Epithelial cell of prostate (primary cell): Measurements from ENCODE around the gene CEP85L.
A peak's percentile ranks its signal among the peaks of the same experiment; 100 is the strongest.

Experiments
- DNase-seq: peaks from one replicate; pipeline ENCODE4 v3.0.0-alpha.2; 2011; ENCODE audit warnings: low read depth, low spot score
- H3K27ac ChIP-seq: fragments of 450-650 bp; 2 replicates; pipeline ENCODE4 v1.5.1; 2017; ENCODE audit warnings: mild to moderate bottlenecking

Gene CEP85L

GRCh38 chr6:118511930-118512715 lies 139.3 kb downstream of the CEP85L start:
- DNase-seq, result no peak
- no peak overlapping the region for H3K27ac ChIP-seq

- no peak for DNase-seq
Observed at GRCh38 chr6:118509009-118509617, 142.3 kb downstream of the CEP85L start.

GRCh38 chr6:118507636-118508035 lies 143.8 kb downstream of the CEP85L start:
- no peak overlapping the region for H3K27ac ChIP-seq
- no peak for DNase-seq

More at GRCh38 chr6:118509009-118509617, 142.3 kb downstream of the CEP85L start:
- no peak overlapping the region for H3K27ac ChIP-seq

GRCh38 chr6:118506071-118506638 lies 145.2 kb downstream of the CEP85L start:
- DNase-seq, result no peak
- H3K27ac ChIP-seq, result no peak overlapping the region

- H3K27ac ChIP-seq, result no peak overlapping the region
- DNase-seq, result no peak
Observed at GRCh38 chr6:118505656-118506055, 145.7 kb downstream of the CEP85L start.

GRCh38 chr6:118504611-118505010 lies 146.8 kb downstream of the CEP85L start:
- DNase-seq, result no peak
- no peak overlapping the region for H3K27ac ChIP-seq

- DNase-seq, result no peak
- no peak overlapping the region for H3K27ac ChIP-seq
Observed at GRCh38 chr6:118502169-118502568, 149.2 kb downstream of the CEP85L start.

- no peak for DNase-seq
- no peak overlapping the region for H3K27ac ChIP-seq
Observed at GRCh38 chr6:118501765-118502164, 149.6 kb downstream of the CEP85L start.

- H3K27ac ChIP-seq, result no peak overlapping the region
- no peak for DNase-seq
Observed at GRCh38 chr6:118501099-118501498, 150.3 kb downstream of the CEP85L start.

- no peak for DNase-seq
- H3K27ac ChIP-seq, result no peak overlapping the region
Observed at GRCh38 chr6:118500130-118501015, 151.0 kb downstream of the CEP85L start.

GRCh38 chr6:118495485-118496280 lies 155.7 kb downstream of the CEP85L start:
- H3K27ac ChIP-seq, result peak overlapping the region; percentile 75
- DNase-seq, result peak; percentile 43

GRCh38 chr6:118494091-118494490 lies 157.3 kb downstream of the CEP85L start:
- DNase-seq, result no peak
- no peak overlapping the region for H3K27ac ChIP-seq

- no peak for DNase-seq
- no peak overlapping the region for H3K27ac ChIP-seq
Observed at GRCh38 chr6:118489990-118490389, 161.4 kb downstream of the CEP85L start.

GRCh38 chr6:118488631-118489030 lies 162.8 kb downstream of the CEP85L start:
- DNase-seq, result no peak
- no peak overlapping the region for H3K27ac ChIP-seq

- no peak overlapping the region for H3K27ac ChIP-seq
- DNase-seq, result no peak
Observed at GRCh38 chr6:118485601-118486550, 165.5 kb downstream of the CEP85L start.

- DNase-seq, result no peak
- H3K27ac ChIP-seq, result no peak overlapping the region
Observed at GRCh38 chr6:118476551-118476950, 174.8 kb downstream of the CEP85L start.

- no peak overlapping the region for H3K27ac ChIP-seq
- no peak for DNase-seq
Observed at GRCh38 chr6:118473266-118473665, 178.1 kb downstream of the CEP85L start.

GRCh38 chr6:118469468-118469867 lies 181.9 kb downstream of the CEP85L start:
- no peak for DNase-seq
- no peak overlapping the region for H3K27ac ChIP-seq
